ENCODE results near the gene WDR47. TPM values are rescaled to one million over a fixed set of nuclear protein-coding genes. Genes with fewer than 3 reads are reported as not detected.

The WDR47 gene
- total and polyA plus RNA-seq, 2 of the 8 experiments (the other 6 are each of a cell fraction or from before 2014, with no cell fraction given) = 1.9 to 6.7 TPM

DNA sequence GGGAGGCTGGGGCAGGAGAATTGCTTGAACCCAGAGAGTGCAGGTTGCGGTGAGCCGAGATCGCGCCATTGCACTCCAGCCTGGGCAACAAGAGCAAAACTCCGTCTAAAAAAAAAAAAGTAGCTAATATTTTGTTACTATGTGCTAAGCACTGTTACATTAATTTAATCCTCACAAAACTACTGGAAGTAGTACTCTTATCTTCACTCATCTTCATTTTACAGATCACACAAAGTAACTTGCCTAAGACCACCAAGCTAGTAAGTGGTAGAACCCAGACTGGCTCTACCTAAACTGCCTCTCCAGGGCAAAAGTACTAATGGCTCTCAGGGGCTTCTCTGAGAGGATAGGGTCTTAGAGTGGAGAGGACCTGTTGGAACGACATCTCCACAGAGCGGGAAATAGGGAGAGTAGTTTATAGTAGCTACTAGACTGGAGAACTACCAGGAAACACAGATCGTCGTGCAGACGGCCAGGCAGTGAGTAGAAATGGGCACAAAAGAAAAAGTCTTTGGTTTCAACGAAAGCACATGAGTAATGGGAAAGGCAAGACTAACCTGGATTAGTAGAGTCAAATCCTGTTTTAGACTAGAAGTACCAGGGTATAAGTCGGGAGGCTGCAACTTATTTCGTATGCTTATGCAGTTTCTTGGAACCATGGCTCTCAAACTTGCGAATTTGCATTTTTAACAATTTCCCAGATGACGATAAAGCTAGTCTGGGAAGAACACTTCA is 80.0 kb downstream of the WDR47 start:
- H2BK12ac ChIP-seq (ENCODE audit: low read depth, low read length) = no peak overlapping the region
- H3K4me2 ChIP-seq (ENCODE audit: insufficient read depth in 1 of 2, low read depth in 2 of 2, low read length in 2 of 2) = peak overlapping the region; percentile 76 to 82
- H3K23me2 ChIP-seq (ENCODE audit: low read depth, low read length) = peaks cover 2% of the 10 kb centered on the region; the same call in 1 of the 2 replicates
- no peak overlapping the region for H3K4ac ChIP-seq (replicated peaks; ENCODE audit: insufficient read length, low read depth, low read length)
- no peaks in the 10 kb centered on the region for H3K9me3 ChIP-seq (ENCODE audit: insufficient read depth in 2 of 2, low read depth in 1 of 2, low read length in 1 of 2)
- H3K56ac ChIP-seq (replicated peaks; ENCODE audit: insufficient read length, low read depth, low read length) = no peak overlapping the region
- no peak overlapping the region for H3K27ac ChIP-seq (ENCODE audit: low read depth, low read length)
- H3K4me1 ChIP-seq (replicated peaks in 1 of 4; ENCODE audit: control insufficient read depth in 3 of 4, insufficient read depth in 4 of 4, low read length in 3 of 4) = no peaks in the 10 kb centered on the region; a peak in 2 of 7 replicates
- no peak overlapping the region for H3K14ac ChIP-seq (ENCODE audit: insufficient read length)
- no peak overlapping the region for H2BK15ac ChIP-seq (ENCODE audit: low read length)
- H3K9ac ChIP-seq (replicated peaks in 1 of 4; ENCODE audit: extremely low read depth in 1 of 4, low read depth in 3 of 4, low read length in 3 of 4) = no peak overlapping the region; a peak in 1 of 7 replicates
- H4K91ac ChIP-seq (replicated peaks; ENCODE audit: insufficient read length, low read length) = no peak overlapping the region
- H3K27me3 ChIP-seq (replicated peaks in 1 of 4; ENCODE audit: control insufficient read depth in 3 of 4, extremely low read depth in 1 of 4, insufficient read depth in 3 of 4, low read length in 3 of 4) = no peaks in the 10 kb centered on the region
- H4K20me1 ChIP-seq (replicated peaks in 1 of 2; ENCODE audit: control insufficient read depth in 1 of 2, insufficient read depth in 2 of 2, low read length in 2 of 2) = peaks cover 1 to 5% of the 10 kb centered on the region in 2 experiments
- H3K23ac ChIP-seq (ENCODE audit: insufficient read length) = no peak overlapping the region
- no peak overlapping the region for H2AFZ ChIP-seq (ENCODE audit: low read length)
- H3K79me1 ChIP-seq (ENCODE audit: low read depth, low read length) = peaks cover 4% of the 10 kb centered on the region; the same call in 1 of the 2 replicates
- H3K36me3 ChIP-seq (ENCODE audit: control insufficient read depth in 2 of 4, insufficient read depth in 4 of 4, low read length in 3 of 4) = peaks cover 0 to 6% (median 0%) of the 10 kb centered on the region in 4 experiments; a peak in 1 of 8 replicates
- H4K5ac ChIP-seq (ENCODE audit: insufficient read length, low read depth, low read length) = no peak overlapping the region
- peak overlapping the region; percentile 77 to 91 (median 82); a peak in 5 of 8 replicates for H3K4me3 ChIP-seq (ENCODE audit: extremely low read depth in 1 of 4, insufficient read depth in 2 of 4, low read depth in 3 of 4, low read length in 4 of 4)
- no peak overlapping the region for H2BK120ac ChIP-seq (replicated peaks; ENCODE audit: low read depth, low read length)
- TF ChIP-seq POU5F1 (IDR thresholded peaks at IDR 0.05; ENCODE audit: low read depth, low read length) = no peak
- TF ChIP-seq EZH2 (IDR thresholded peaks at IDR 0.05; ENCODE audit: low read depth, low read length, severe bottlenecking) = no peak
- no peak for TF ChIP-seq RNF2 (IDR thresholded peaks at IDR 0.05; ENCODE audit: borderline replicate concordance, low read depth, low read length, missing control alignments, poor library complexity, severe bottlenecking)
- no peak overlapping the region for H4K8ac ChIP-seq (ENCODE audit: extremely low read depth, insufficient read depth, low read length)
- DNase-seq (ENCODE audit: low read depth in 1 of 2, low spot score in 2 of 2) = no peak
- H2BK5ac ChIP-seq (ENCODE audit: low read depth, low read length) = no peak overlapping the region
- ChIA-PET CTCF (ENCODE audit: partially characterized antibody) (interaction anchor here (0.6 to 2.0 kb wide), 6 partner anchors 9 to 384 kb away, joined by 3 to 5 read pairs (median 4); no protein-coding TSS in a partner anchor), POLR2A (ENCODE audit: partially characterized antibody) (interaction anchor here (1.1 to 1.7 kb wide), 4 partner anchors 14 to 215 kb away, joined by 3 to 13 read pairs (median 9); partner anchors contain the start of gene STXBP3)
- H2AK5ac ChIP-seq (ENCODE audit: low read depth, low read length) = no peak overlapping the region
- no peak overlapping the region for H3K18ac ChIP-seq (ENCODE audit: extremely low read depth, low read length)
- 89% methylated on average over 15 of the region's 15 CpGs; no CpG with 5 or more reads in 1 of the 2 experiments for WGBS, 2 experiments (ENCODE audit: extremely low coverage in 1 of 2, insufficient coverage in 1 of 2, insufficient read length in 1 of 2, insufficient replicate concordance in 2 of 2, low coverage in 1 of 2, low lambda C conversion rate in 2 of 2, missing lambda C conversion rate in 1 of 2)
- H2BK20ac ChIP-seq (ENCODE audit: low read length) = no peak overlapping the region
- peaks cover 0 to 33% of the 10 kb centered on the region in 2 experiments; a peak in 2 of 4 replicates for H3K79me2 ChIP-seq (ENCODE audit: control insufficient read depth in 1 of 2, insufficient read depth in 2 of 2, low read length in 2 of 2)
- no peak for FAIRE-seq
